K562 (cell line): ENCODE results near the gene MAS1L. TPM values are rescaled to one million over a fixed set of nuclear protein-coding genes. Genes with fewer than 3 reads are reported as not detected.

Source experiments
- ATF2 ChIP-seq: sonication (generic); formaldehyde crosslinking; IDR thresholded peaks from 2 replicates; pipeline ENCODE4 v1.8.1; 2022; ENCODE audit warnings: missing genetic modification reagents
- BCLAF1 ChIP-seq, 2 experiments: fragments of 450-650 bp in 1 of 2; IDR thresholded peaks; 2 replicates each; pipeline ENCODE4 v1.6.1; 2011 to 2017; ENCODE audit warnings: low read depth in 2 of 2, antibody characterized with exemption in 1 of 2, borderline replicate concordance in 1 of 2, low read length in 1 of 2, mild to moderate bottlenecking in 1 of 2, mixed read lengths in 1 of 2; ENCODE audit not compliant: control insufficient read depth in 1 of 2
- BCOR ChIP-seq: fragments of 450-650 bp; IDR thresholded peaks from 2 replicates; pipeline ENCODE4 v1.6.1; 2016
- CBX8 ChIP-seq: fragments of 200-600 bp; sonication (generic); IDR thresholded peaks from 2 replicates; pipeline ENCODE4 v1.6.1; 2012; ENCODE audit warnings: borderline replicate concordance, mixed run types, low read depth, mild to moderate bottlenecking, moderate library complexity, mixed read lengths, low read length, control low read depth, inconsistent platforms; ENCODE audit not compliant: poor library complexity, severe bottlenecking; ENCODE audit errors: extremely low read depth
- E2F3 ChIP-seq: fragments of 250-450 bp; sonication (Bioruptor Pico); IDR thresholded peaks from 2 replicates; pipeline ENCODE4 v1.4.0; 2020; ENCODE audit warnings: mild to moderate bottlenecking
- MLLT1 ChIP-seq, 2 experiments: fragments of 450-650 bp; IDR thresholded peaks; 2 replicates each; pipeline ENCODE4 v1.6.1; 2016
- THRB ChIP-seq: fragments of 450-650 bp; formaldehyde crosslinking; conservative IDR thresholded peaks from 2 replicates; pipeline ENCODE4 v1.4.0; 2022; ENCODE audit warnings: mild to moderate bottlenecking, missing genetic modification characterization
- polyA plus RNA-seq, 8 experiments: library from polyadenylated mRNA; depleted of rRNA in 4 of 8; stranded (reverse) in 5 of 8; unstranded in 3 of 8; fragments of >200 nt; fragmentation: Nextera tagmentation in 2 of 8; fragmentation: Illumina TruSeq in 1 of 8; extraction: Ambion mirVana in 2 of 8; extraction: Trizol in 1 of 8; gene quantifications; 2 replicates each; pipeline versions ENCODE4 v1.2.1 to v1.2.3, GENCODE V29; 2011 to 2014; ENCODE audit warnings: inconsistent platforms in 1 of 8, missing spikeins in 1 of 8
- total RNA-seq, 7 experiments: library from RNA; depleted of rRNA in 6 of 7; stranded (reverse); fragments of >200 nt in 6 of 7; fragmentation: Illumina TruSeq in 2 of 7; extraction: Trizol in 2 of 7; gene quantifications; 2 replicates each; pipeline versions ENCODE4 v1.2.1 to v1.2.3, GENCODE V29; 2011 to 2021; ENCODE audit warnings: low replicate concordance in 1 of 7
- TF ChIP-seq, protein P1 (sequence below): fragments of 250-450 bp; sonication (Bioruptor Pico); IDR thresholded peaks from 2 replicates; pipeline ENCODE4 v1.4.0; 2020

MAS1L gene
- total and polyA plus RNA-seq, 9 of the 15 experiments (the other 6 are each of a cell fraction or from before 2014, with no cell fraction given) = not detected

DNA sequence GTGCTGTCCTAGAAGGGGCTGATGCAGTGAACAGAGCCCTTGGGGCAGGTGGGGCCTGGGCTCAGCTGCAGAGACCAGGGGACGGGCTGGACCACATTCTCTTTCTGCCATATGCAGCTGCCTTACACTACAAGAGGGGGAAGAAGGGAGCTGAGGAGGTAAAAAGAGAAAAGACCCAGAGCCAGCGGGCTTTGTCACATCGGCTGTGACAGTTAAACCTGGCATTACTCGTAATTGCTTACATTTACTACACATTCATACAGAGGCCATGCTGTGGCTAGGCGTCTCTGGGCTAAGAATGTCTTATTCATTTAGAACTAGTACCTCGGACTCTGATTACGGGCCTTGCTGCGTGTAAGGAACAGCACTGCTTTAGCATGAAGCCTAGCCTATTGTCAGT, 12.8 kb upstream of the MAS1L start (continued):
- no peak for TF ChIP-seq E2F3 (CRISPR knock-in tag)
- TF ChIP-seq BCOR = no peak
- no peak for TF ChIP-seq THRB (CRISPR knock-in tag)
- TF ChIP-seq MLLT1 (IDR thresholded peaks at IDR 0.05) = no peak
- no peak for TF ChIP-seq CBX8
- TF ChIP-seq ATF2 (CRISPR knock-in tag) = no peak
- TF ChIP-seq, protein P1, sequence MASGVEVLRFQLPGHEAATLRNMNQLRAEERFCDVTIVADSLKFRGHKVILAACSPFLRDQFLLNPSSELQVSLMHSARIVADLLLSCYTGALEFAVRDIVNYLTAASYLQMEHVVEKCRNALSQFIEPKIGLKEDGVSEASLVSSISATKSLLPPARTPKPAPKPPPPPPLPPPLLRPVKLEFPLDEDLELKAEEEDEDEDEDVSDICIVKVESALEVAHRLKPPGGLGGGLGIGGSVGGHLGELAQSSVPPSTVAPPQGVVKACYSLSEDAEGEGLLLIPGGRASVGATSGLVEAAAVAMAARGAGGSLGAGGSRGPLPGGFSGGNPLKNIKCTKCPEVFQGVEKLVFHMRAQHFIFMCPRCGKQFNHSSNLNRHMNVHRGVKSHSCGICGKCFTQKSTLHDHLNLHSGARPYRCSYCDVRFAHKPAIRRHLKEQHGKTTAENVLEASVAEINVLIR (CRISPR knock-in tag) = no peak
- no peak for TF ChIP-seq BCLAF1 (IDR thresholded peaks at IDR 0.05; ENCODE audit: borderline replicate concordance in 1 of 2, control insufficient read depth in 1 of 2, low read depth in 2 of 2, low read length in 1 of 2)
